Tibial artery (tissue), 4 donors: ENCODE results near the gene GLTPD2.

ENCODE experiments used
- DNase-seq, 2 donors: peaks; one replicate each; pipeline ENCODE4 v3.0.0-alpha.2; 2019
- H3K27ac ChIP-seq, 2 donors: fragments of 200-600 bp; sonication (generic) in 1 of 2; 1 replicate in 1 of 2; 2 replicates in 1 of 2; pipeline ENCODE4 v1.5.1; 2018 to 2019; ENCODE audit warnings: mild to moderate bottlenecking in 1 of 2
- H3K27me3 ChIP-seq, 2 donors: fragments of 200-600 bp; sonication (generic) in 1 of 2; one replicate each; pipeline versions ENCODE4 v1.5.1 to v1.6.0; 2016 to 2019
- H3K36me3 ChIP-seq, 3 donors: fragments of 200-600 bp; sonication (generic) in 2 of 3; one replicate each; pipeline ENCODE4 v1.5.1; 2016 to 2019; ENCODE audit warnings: mild to moderate bottlenecking in 2 of 3
- H3K4me1 ChIP-seq, 4 donors: fragments of 200-600 bp; sonication (generic) in 2 of 4; 1 replicate in 3 of 4; 2 replicates in 1 of 4; pipeline ENCODE4 v1.5.1; 2016 to 2019
- H3K4me3 ChIP-seq, 2 donors: fragments of 200-600 bp; sonication (generic) in 1 of 2; 1 replicate in 1 of 2; 2 replicates in 1 of 2; pipeline ENCODE4 v1.5.1; 2018 to 2019; ENCODE audit warnings: mild to moderate bottlenecking in 2 of 2
- H3K9me3 ChIP-seq, 3 donors: fragments of 200-600 bp; sonication (generic) in 1 of 3; one replicate each; pipeline ENCODE4 v1.5.1; 2016 to 2019
- CTCF ChIP-seq, 2 experiments: fragments of 200-600 bp in 1 of 2; fragments of 450-650 bp in 1 of 2; IDR thresholded peaks; one replicate each; pipeline ENCODE4 v1.5.1; 2017 to 2019; ENCODE audit warnings: antibody characterized with exemption in 2 of 2, mild to moderate bottlenecking in 1 of 2, moderate library complexity in 1 of 2
- intact Hi-C: fragments of 100-400 bp; cut with DNase I; formaldehyde crosslinking; loops from one replicate; pipeline ENCODE4 v1.15.0; 2023; ENCODE audit warnings: low total_unique reads

Gene GLTPD2

GRCh38 chr17:4744999-4745969 lies 43.5 kb upstream of the GLTPD2 start:
- Histone ChIP-seq H3K9me3 (no peaks in the 10 kb centered on the region), H3K36me3 (no peaks in the 10 kb centered on the region), H3K27ac (no peak overlapping the region), H3K4me3 (no peak overlapping the region), H3K4me1 (peaks cover 0 to 4% (median 4%) of the 10 kb centered on the region in 4 donors), H3K27me3 (peaks cover 0 to 44% of the 10 kb centered on the region in 2 donors)
- TF ChIP-seq CTCF (IDR thresholded peaks at IDR 0.05): no peak
- intact Hi-C loops: no loop called here
- DNase-seq: no peak

DNA sequence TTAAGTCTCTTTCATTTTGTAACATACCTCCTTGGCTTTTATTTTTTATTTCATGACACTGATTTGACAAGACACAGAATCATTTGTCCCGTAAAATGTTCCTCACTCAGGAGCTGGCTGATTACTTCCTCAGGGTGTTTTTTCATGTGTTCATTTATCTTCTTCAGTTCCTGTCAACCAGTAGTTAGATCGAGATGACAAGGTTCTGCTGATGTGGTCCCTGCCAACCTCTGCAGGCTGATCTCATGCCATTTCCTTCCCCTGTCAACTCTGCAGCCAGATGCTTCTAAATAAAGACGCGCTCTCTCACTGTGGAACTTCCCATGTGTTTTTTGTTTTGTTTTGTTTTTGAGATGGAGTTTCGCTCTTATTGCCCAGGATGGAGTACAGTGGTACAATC lies 40.9 kb upstream of the GLTPD2 start:
- intact Hi-C loops: no loop called here
- H3K27ac ChIP-seq: no peak overlapping the region
- no peak for DNase-seq
- H3K9me3 ChIP-seq: no peaks in the 10 kb centered on the region
- no peak for TF ChIP-seq CTCF (IDR thresholded peaks at IDR 0.05)
- H3K4me1 ChIP-seq: peaks cover 0 to 4% (median 4%) of the 10 kb centered on the region in 4 donors
- H3K36me3 ChIP-seq: no peaks in the 10 kb centered on the region
- no peak overlapping the region for H3K4me3 ChIP-seq
- peaks cover 3 to 65% of the 10 kb centered on the region in 2 donors for H3K27me3 ChIP-seq

GRCh38 chr17:4748686-4749085 lies 40.1 kb upstream of the GLTPD2 start:
- Histone ChIP-seq H3K4me1 (peaks cover 0 to 4% (median 4%) of the 10 kb centered on the region in 4 donors), H3K4me3 (no peak overlapping the region), H3K9me3 (no peaks in the 10 kb centered on the region), H3K27me3 (peaks cover 3 to 65% of the 10 kb centered on the region in 2 donors), H3K36me3 (no peaks in the 10 kb centered on the region), H3K27ac (no peak overlapping the region)
- DNase-seq: no peak
- no peak for TF ChIP-seq CTCF (IDR thresholded peaks at IDR 0.05)
- intact Hi-C loops: no loop called here

DNA sequence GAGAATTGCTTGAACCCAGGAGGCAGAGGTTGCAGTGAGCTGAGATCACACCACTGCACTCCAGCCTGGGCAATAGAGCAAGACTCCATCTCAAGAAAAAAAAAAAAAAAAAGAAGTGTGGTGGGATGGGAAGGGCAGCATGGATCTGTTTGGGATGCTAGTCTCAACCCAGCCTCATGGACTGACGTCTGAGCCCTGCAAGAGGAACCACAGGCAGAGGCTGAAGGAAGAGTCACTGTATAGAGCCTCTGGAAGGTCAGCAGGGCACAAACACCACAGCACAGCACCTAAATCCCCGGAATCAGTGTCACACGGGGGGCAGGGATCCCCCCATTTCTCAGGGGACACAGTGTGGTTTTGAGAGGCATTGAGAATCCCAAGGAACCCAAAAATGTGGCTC lies 38.2 kb upstream of the GLTPD2 start:
- intact Hi-C loops: no loop called here
- H3K4me3 ChIP-seq: no peak overlapping the region
- no peaks in the 10 kb centered on the region for H3K36me3 ChIP-seq
- H3K9me3 ChIP-seq: no peaks in the 10 kb centered on the region
- no peak overlapping the region for H3K27ac ChIP-seq
- no peak for TF ChIP-seq CTCF (IDR thresholded peaks at IDR 0.05)
- peaks cover 0 to 2% (median under 1%) of the 10 kb centered on the region in 4 donors for H3K4me1 ChIP-seq
- DNase-seq: no peak
- peaks cover 3 to 62% of the 10 kb centered on the region in 2 donors for H3K27me3 ChIP-seq

DNA sequence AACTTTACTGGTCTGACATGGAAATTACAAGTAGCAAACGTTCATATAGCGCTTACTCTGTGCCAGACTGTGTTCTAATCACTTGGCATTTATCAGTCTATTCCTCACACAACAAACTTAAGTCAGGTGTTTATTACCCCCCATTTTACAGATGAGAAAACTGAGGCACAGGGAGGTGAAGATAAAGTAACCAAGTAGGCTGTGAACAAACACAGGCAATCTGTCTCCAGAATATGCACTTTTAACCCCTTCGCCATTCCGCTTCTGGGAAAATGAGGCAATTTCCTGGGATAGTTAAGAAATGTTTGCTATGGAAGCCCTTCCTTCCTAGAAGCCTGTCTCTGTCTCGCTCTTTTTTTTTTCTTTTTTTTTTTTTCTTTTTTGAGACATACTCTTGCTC lies 36.8 kb upstream of the GLTPD2 start:
- Histone ChIP-seq H3K4me1 (no peaks in the 10 kb centered on the region), H3K27me3 (peaks cover 3 to 51% of the 10 kb centered on the region in 2 donors), H3K27ac (no peak overlapping the region), H3K4me3 (no peak overlapping the region), H3K36me3 (no peaks in the 10 kb centered on the region), H3K9me3 (no peaks in the 10 kb centered on the region)
- no peak for DNase-seq
- no peak for TF ChIP-seq CTCF (IDR thresholded peaks at IDR 0.05)
- intact Hi-C loops: no loop called here
